Right cardiac atrium (tissue), 5 donors: Measurements from ENCODE around the gene CERKL. TPM values are rescaled to one million over a fixed set of nuclear protein-coding genes. Genes with fewer than 3 reads are reported as not detected.
A peak's percentile ranks its signal among the peaks of the same experiment; 100 is the strongest.

Experiments used
- ATAC-seq, 2 donors: fragments of 200-7000 bp; cut with Tn5 transposase; one replicate each; pipeline versions ENCODE4 v1.8.0 to v1.9.1; 2020; ENCODE audit warnings: moderate library complexity in 2 of 2, mild to moderate bottlenecking in 1 of 2
- DNase-seq, 3 donors: peaks; one replicate each; pipeline ENCODE4 v3.0.0-alpha.2; 2020
- H3K27ac ChIP-seq: one replicate; pipeline ENCODE4 v1.5.1; 2013; ENCODE audit warnings: mild to moderate bottlenecking, low read length, control low read depth, moderate library complexity
- H3K27me3 ChIP-seq: one replicate; pipeline ENCODE4 v1.6.1; 2013; ENCODE audit not compliant: control insufficient read depth, insufficient read depth
- H3K4me1 ChIP-seq: one replicate; pipeline ENCODE4 v1.6.1; 2013; ENCODE audit warnings: low read length; ENCODE audit not compliant: control insufficient read depth, insufficient read depth
- H3K4me3 ChIP-seq: one replicate; pipeline ENCODE4 v1.5.1; 2013; ENCODE audit warnings: low read length, control low read depth
- H3K9me3 ChIP-seq: one replicate; pipeline ENCODE4 v1.6.1; 2013; ENCODE audit warnings: low read length; ENCODE audit not compliant: control insufficient read depth
- WGBS: extraction: QIAGEN DNeasy Blood & Tissue Kit; methylation state at CpG from one replicate; pipeline ENCODE4 v1.1.7; 2013; 5-methylcytosine and 5-hydroxymethylcytosine counted together
- intact Hi-C, 4 donors: fragments of 100-400 bp; cut with DNase I; formaldehyde crosslinking; loops; one replicate each; pipeline versions ENCODE4 v1.11.0 to v1.14.0; 2022 to 2023
- polyA plus RNA-seq: library from polyadenylated mRNA; stranded (reverse); fragments of 200-250 nt; gene quantifications from one replicate; pipeline ENCODE4 v1.2.3, GENCODE V29; 2013
- total RNA-seq, 4 donors: library from RNA; stranded (reverse); fragmentation: NEBNext Ultra II Directional; extraction: Animal tissue kit (Norgen Biotek cat#: 25700); gene quantifications; one replicate each; pipeline ENCODE4 v1.2.1, GENCODE V29; 2021
- donor health status: healthy with polysubstance abuse.
- donor health status: DM: no; HTN: yes; CAD: no.
- donor health status: DM: no; HTN: no; CAD: no.
- donor health status: DM: no; HTN: yes; CAD: no; lungs with severe emphysema.
- donor health status: DM: yes; HTN: yes; CAD: no.

CERKL gene
- total and polyA plus RNA-seq, 5 donors, result not detected

- Histone ChIP-seq H3K9me3 (no peaks in the 10 kb centered on the region), H3K27ac (no peak overlapping the region), H3K4me1 (no peaks in the 10 kb centered on the region), H3K27me3 (peaks cover 9% of the 10 kb centered on the region), H3K4me3 (no peak overlapping the region)
- intact Hi-C loops, result no loop called here
- ATAC-seq (no peak), DNase-seq (no peak)
Measured at GRCh38 chr2:181674461-181674860, 17.6 kb upstream of the CERKL start.

- intact Hi-C loops, result no loop called here
- Histone ChIP-seq H3K27ac (no peak overlapping the region), H3K9me3 (no peaks in the 10 kb centered on the region), H3K27me3 (peaks cover 5% of the 10 kb centered on the region), H3K4me3 (no peak overlapping the region), H3K4me1 (no peaks in the 10 kb centered on the region)
- DNase-seq (no peak), ATAC-seq (no peak)
- 57% methylated on average over 2 of the region's 2 CpGs for WGBS
Measured at GRCh38 chr2:181673173-181673572, 16.3 kb upstream of the CERKL start.

DNA sequence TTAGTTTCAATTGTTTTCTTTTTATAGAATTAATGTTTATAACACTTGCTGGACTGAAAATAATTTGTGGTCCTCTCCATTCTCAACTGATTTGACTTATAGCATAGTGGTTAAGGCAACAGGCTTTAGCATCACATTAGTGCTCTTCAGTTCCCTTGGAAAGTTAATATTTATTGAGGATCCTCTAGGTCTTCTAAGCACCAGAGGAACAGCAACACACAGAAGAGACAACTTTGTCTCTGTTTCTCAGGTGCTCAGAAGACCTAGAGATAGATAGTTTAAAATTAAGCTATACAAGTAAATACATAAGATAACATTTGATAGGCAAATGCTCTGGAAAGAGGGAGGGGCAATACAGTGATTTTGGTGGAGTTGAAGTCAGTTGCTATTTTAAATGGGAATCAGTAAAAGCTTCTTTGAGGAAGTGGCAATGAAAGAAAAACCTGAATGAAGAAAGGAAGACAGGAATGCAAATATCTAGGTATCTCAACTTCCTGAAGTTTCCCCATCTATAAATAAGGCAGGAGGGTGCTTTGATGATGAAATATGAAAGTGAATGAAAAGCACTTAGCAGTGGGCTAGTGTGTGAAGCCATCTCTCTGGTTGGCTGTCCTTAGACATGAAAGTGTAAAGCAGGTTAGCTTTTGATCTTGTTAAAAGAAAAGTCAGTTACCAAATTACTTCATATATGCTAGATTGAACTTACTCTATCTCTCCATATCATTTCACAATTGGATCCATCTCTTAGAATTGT lies 15.5 kb upstream of the CERKL start:
- DNase-seq (no peak), ATAC-seq (no peak)
- Histone ChIP-seq H3K4me3 (no peak overlapping the region), H3K4me1 (no peaks in the 10 kb centered on the region), H3K9me3 (no peaks in the 10 kb centered on the region), H3K27me3 (peaks cover 2% of the 10 kb centered on the region), H3K27ac (no peak overlapping the region)
- intact Hi-C loops, result no loop called here

GRCh38 chr2:181670632-181671031 lies 13.7 kb upstream of the CERKL start:
- WGBS, result 79% methylated on average over 1 of the region's 1 CpG
- no peak overlapping the region for H3K4me3 ChIP-seq
- no peak for DNase-seq
- intact Hi-C loops, result no loop called here
- no peak overlapping the region for H3K27ac ChIP-seq
- no peaks in the 10 kb centered on the region for H3K9me3 ChIP-seq
- H3K4me1 ChIP-seq, result no peaks in the 10 kb centered on the region
- peaks cover 2% of the 10 kb centered on the region for H3K27me3 ChIP-seq
- no peak for ATAC-seq

DNA sequence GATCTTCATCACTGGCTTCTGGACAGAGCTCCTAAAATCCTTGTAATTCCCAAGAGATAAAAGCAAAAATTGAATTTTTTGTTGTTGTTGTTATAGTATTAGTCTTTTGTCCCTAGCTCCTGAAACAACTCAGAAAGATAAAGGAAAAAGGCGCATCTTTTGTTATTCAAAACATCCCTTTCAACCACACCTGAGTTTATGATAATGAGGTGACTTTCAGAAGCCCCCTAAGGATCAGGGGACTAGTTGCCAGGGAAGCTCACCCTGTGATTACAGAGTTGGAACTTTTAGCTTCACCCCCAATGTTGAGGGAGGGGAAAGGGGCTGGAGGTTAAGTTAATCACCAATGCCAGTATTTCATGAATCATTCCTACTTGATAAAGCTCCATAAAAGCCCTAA lies 10.3 kb upstream of the CERKL start:
- 49% methylated on average over 1 of the region's 1 CpG for WGBS
- no peak overlapping the region for H3K4me3 ChIP-seq
- no peaks in the 10 kb centered on the region for H3K9me3 ChIP-seq
- H3K4me1 ChIP-seq, result no peaks in the 10 kb centered on the region
- no peaks in the 10 kb centered on the region for H3K27me3 ChIP-seq
- H3K27ac ChIP-seq, result no peak overlapping the region
- ATAC-seq (no peak), DNase-seq (no peak)
- intact Hi-C loops, result no loop called here

DNA sequence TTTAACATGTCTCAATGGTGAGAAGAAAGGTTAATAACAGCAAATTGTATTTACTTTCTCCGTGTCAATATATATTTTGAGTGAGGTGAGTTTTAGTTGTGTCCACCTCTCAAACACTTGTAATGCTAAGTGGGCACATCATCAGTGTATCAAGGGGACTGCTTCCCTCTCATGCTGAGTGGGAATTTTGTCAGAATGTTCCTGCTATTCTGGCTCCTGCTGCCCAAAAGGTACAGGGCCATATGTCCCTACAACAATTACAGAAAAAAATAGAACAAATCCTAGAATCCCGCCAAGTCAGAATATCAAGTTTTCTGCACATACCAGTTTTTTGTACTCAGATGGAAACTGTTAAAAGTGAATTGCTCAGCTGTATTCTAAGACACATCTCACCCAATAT lies 5.4 kb upstream of the CERKL start:
- Histone ChIP-seq H3K27ac (no peak overlapping the region), H3K27me3 (no peaks in the 10 kb centered on the region), H3K9me3 (no peaks in the 10 kb centered on the region), H3K4me1 (no peaks in the 10 kb centered on the region), H3K4me3 (no peak overlapping the region)
- no peak for DNase-seq
- intact Hi-C loops, result no loop called here
- WGBS, result 89% methylated on average over 2 of the region's 2 CpGs
- no peak for ATAC-seq

DNA sequence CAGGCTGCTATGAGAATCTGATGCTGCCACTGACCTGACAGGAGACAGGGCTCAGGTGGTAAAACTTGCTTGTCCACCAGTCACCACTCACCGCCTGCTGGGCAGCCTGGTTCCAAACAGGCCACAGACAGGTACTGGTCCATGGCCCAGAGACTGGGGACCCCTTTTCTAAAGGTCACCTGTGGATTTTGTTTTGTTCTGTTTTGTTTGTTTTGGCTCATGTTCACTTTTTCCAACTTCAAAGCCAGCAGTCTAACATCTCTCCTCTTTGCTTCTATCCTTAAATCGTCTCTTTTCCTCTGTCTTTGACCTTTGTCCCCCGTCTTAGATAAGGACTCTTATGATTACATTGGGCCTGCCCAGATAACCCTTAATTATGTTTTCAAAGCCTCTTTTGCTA lies 3.3 kb upstream of the CERKL start:
- Histone ChIP-seq H3K9me3 (no peaks in the 10 kb centered on the region), H3K27me3 (no peaks in the 10 kb centered on the region), H3K27ac (no peak overlapping the region), H3K4me3 (no peak overlapping the region), H3K4me1 (no peaks in the 10 kb centered on the region)
- no peak for DNase-seq
- WGBS, result 39% methylated on average over 3 of the region's 3 CpGs
- intact Hi-C loops, result no loop called here
- no peak for ATAC-seq

GRCh38 chr2:181658444-181658843 lies 1.5 kb upstream of the CERKL start:
- Histone ChIP-seq H3K9me3 (no peaks in the 10 kb centered on the region), H3K4me3 (no peak overlapping the region), H3K27me3 (no peaks in the 10 kb centered on the region), H3K4me1 (no peaks in the 10 kb centered on the region), H3K27ac (no peak overlapping the region)
- DNase-seq (peak in 1 of 3 donors; percentile 9), ATAC-seq (no peak)
- intact Hi-C loops, result no loop called here
- 51% methylated on average over 4 of the region's 4 CpGs for WGBS

DNA sequence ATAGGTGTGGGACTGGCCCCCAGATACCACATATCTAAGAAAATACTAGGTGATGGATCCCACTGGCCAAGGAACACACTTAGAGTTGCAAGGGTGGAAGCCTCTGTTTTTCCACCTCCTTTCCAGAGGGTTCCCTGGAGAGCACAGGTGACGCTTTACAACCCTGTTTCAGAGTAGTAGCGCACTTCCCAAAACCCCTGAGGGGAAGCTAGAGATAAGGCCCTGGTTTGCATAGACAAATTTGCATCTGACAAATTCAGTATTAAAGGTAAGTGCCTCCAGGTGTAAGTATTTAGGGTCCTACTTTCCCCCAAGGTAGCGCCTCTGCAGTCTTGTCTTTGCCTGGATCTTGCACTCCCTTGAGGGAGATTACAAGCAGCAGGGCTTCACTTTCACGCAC lies 474 bp upstream of the CERKL start:
- H3K27ac ChIP-seq, result no peak overlapping the region
- 53% methylated on average over 4 of the region's 4 CpGs for WGBS
- H3K27me3 ChIP-seq, result no peaks in the 10 kb centered on the region
- H3K9me3 ChIP-seq, result no peaks in the 10 kb centered on the region
- no peak for DNase-seq
- H3K4me3 ChIP-seq, result peak overlapping the region; percentile 56
- intact Hi-C loops, result no loop called here
- ATAC-seq, result no peak
- H3K4me1 ChIP-seq, result no peaks in the 10 kb centered on the region

GRCh38 chr2:181655519-181655918 lies 1.4 kb downstream of the CERKL start:
- Histone ChIP-seq H3K27me3 (no peaks in the 10 kb centered on the region), H3K9me3 (no peaks in the 10 kb centered on the region), H3K27ac (no peak overlapping the region), H3K4me1 (no peaks in the 10 kb centered on the region), H3K4me3 (no peak overlapping the region)
- DNase-seq (no peak), ATAC-seq (no peak)
- intact Hi-C loops, result no loop called here
- WGBS, result 47% methylated on average over 7 of the region's 7 CpGs

- Histone ChIP-seq H3K27ac (no peak overlapping the region), H3K27me3 (no peaks in the 10 kb centered on the region), H3K9me3 (no peaks in the 10 kb centered on the region), H3K4me1 (no peaks in the 10 kb centered on the region), H3K4me3 (no peak overlapping the region)
- no peak for DNase-seq
- ATAC-seq, result no peak
- intact Hi-C loops, result no loop called here
- 91% methylated on average over 4 of the region's 4 CpGs for WGBS
Measured at GRCh38 chr2:181649436-181649979, 7.4 kb downstream of the CERKL start.
